T-helper 1 cell treated with Interleukin-12 subunit alpha and Interleukin-12 subunit beta and Interleukin-4 antibody, amounts not matched to agents 30 ng/mL and 1 ng/mL, for 36 hours (primary cell): ENCODE data around the gene LRBA. TPM values are rescaled to one million over a fixed set of nuclear protein-coding genes. Genes with fewer than 3 reads are reported as not detected.
"Not testable (repeated sequence)": the region's sequence is repeated elsewhere in the genome, so short reads cannot be mapped to it uniquely, and the experiment has no call there.

Source experiments
- intact Hi-C: fragments of 100-400 bp; cut with micrococcal nuclease; formaldehyde crosslinking; loops from one replicate; pipeline ENCODE4 v1.15.1; 2024
- total RNA-seq: library from RNA; stranded (reverse); gene quantifications from 2 replicates; pipeline ENCODE4 v1.2.3, GENCODE V29; 2022

LRBA gene
- total RNA-seq, 1 donor from 2014 or later, result 49.3 TPM

DNA sequence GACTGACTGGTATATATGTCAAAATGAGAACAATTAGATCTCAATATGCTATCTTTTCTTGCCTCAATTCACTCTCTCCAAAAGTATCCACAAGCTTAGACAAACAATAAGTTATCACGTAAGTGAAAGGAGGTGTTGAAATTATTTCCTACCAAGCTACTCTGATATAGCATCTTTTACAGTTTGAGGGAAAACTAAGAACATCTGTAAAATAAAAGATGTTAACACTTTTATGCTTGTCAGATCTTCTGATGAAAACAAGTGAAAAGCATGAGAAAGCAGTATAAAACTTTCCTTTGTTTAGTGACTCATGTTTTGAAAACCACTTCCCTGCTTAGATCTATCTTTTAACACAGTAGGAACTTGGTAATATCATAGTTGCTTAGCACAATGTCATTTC, 441.6 kb downstream of the LRBA start:
- intact Hi-C loops, result no loop called here

DNA sequence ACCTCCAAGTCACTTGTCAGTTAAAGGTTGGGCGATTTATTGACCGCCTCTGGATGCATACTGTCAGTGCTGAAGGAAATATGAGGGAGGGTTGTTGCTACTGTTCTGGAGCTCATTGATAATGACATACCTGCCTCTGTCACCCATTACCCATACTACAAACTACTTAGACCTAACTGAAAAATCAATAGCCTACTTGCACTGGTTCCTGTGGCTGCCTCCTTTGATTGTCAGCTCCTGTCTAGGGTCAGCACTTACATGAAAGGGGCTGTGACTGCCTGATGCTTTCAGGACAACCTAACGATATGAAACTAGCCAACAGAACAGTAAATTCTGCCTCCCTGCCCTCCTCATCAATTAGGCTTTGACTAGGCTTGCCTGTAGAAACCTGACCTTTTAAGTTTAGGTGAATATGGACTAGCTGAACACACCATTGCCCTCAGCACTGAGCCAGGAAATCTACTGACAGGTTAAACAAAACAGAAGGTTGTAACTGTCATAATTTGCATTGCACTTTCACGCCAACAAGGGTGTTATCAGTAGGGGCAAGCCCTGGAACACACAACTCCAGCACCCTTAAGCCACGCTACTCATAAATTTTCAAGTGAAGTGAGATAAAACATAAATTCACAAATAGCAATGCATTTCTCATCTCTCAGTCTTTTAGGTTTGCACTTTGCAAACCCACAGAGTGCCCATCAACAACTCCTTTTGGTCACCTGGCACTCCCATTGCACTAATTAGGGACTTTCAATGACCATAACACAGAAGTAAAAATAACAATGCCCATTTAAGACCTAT, 442.2 kb downstream of the LRBA start:
- intact Hi-C loops, result no loop called here

GRCh38 chr4:150570862-150571261, 444.2 kb downstream of the LRBA start:
- intact Hi-C loops, result no loop called here

DNA sequence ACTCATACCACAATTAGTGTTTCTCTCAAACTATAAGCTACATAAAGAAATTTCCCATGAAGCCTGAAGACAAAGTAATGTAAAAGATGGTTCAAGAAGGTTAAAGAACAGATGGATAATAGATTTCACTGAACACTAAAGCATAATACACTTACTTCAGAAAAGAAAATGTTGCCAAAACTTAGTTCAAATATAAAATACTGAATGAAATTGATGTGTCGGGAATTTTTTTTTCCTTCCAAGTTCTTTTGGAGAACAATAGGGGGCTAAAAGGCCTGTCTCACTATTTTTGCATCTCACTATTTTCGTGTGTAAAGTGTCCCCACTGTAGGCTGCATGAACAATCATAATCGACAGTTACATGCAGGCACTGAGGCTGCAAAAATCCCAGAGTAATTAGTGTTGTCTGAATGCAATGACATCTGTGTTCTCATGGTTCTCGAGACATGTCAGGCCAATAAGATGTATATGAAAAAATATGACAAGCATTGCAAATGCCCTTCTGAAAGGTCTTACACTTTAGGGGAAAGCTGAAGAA, 445.0 kb downstream of the LRBA start:
- intact Hi-C loops, result no loop called here

DNA sequence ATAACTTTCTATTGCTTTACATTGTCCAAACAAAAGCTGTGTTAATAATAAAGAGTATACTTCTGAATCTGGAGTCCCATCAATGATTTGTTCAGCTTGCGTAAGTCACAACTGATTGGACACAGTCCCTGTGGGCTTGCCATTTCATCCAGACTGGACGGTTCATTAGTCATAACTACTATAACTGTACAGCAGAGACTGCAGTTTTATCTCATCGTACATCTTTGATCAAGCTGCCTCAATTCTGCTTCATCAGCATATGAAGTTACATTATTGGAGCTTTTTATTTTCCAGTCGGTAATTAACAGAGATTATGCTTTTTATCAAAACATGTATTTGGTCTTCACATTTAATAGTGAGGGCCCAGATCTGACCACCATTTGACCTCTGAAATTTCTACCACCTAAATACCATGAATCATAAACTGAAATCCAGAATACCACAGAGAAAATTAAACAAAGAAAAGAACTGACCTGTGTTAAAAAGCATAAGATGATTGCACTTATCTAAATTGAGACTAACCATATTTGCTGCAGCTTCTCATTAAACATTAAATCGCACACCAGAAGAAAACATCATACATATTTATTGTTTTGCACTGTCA, 445.6 kb downstream of the LRBA start:
- intact Hi-C loops, result no loop called here

GRCh38 chr4:150567070-150567469, 448.0 kb downstream of the LRBA start:
- intact Hi-C loops, result no loop called here

- intact Hi-C loops, result not testable (repeated sequence)
Observed at GRCh38 chr4:150564967-150565366, 450.1 kb downstream of the LRBA start.

DNA sequence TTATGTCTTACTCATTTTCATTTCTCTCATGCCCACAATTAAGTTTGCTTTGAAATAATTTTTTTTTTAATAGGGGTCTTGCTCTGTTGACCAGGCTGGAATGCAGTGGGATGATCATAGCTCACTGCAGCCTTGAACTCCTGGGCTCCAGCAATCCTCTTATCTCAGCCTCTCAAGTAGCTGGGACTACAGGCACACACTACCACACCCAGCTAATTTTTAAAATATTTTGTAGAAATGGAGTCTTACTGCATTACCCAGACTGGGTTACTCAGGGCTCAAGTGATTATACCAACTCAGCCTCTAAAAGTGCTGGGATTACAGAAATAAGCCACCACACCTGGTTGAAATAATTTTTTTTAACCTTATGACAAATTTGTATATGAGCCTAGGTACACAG, 452.3 kb downstream of the LRBA start:
- intact Hi-C loops, result no loop called here

DNA sequence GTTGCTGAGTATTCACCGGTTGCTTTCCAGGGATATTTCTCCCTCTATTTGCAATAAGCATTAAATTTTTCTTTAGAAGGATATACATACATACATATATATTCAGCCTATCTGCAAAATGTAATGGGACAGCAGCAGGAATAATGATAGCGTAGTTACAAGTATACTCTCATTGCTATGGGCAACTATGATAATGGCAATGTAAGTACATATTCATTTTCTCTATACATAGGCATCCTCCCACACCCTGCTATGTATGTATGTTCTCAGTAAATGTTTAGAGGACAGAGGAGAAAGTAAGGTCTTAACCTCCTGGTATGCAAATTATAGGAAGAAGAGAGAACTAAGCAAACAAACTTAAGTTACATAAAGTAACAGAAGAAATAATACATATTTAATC, 452.8 kb downstream of the LRBA start:
- intact Hi-C loops, result no loop called here

- intact Hi-C loops, result no loop called here
Observed at GRCh38 chr4:150561143-150561737, 453.8 kb downstream of the LRBA start.

DNA sequence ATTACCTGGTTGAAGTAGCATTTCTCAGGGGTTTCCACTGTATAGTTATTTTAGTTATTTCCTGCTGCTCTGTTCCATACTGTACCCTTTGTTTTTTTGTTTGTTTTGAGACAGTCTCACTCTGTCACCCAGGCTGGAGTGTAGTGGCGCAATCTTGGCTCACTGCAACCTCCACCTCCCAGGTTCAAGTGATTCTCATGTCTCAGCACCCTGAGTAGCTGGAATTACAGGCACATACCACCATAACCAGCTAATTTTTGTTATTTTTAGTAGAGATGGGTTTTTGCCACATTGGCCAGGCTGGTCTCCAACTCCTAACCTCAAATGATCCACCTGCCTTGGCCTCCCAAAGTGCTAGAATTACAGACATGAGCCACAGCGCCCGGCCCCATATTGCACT, 457.3 kb downstream of the LRBA start:
- intact Hi-C loops, result not testable (repeated sequence)

DNA sequence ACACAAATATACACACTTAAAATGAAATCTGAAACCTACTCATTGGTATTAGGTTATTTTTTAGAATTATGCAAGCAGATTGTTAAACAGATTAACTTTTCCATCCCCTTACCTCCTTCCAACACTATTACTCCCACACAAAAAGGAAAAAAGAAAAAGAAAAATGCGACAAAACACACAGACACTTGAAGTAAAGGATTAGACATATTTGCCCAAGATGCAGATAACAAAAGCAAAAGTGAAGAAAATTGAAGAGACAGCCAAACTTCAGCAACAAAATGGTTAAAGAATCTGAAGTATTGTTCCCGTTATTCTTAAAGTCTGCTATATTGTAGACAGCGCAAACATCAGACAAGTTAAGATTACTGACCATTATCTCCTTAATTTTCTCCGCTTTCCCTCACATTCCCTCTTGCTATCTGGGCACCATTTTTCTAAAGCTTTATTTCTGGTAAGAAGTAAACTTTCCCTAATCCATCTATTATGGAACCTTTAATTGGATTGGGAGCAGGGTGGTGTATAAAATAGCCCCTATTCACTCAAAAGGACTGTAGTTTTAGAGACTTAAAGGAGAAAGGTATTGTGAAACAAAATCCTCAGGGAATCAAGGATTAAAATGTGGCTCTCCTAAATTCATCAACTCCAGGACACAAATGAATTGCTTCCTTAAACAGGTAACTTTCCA, 467.8 kb downstream of the LRBA start:
- intact Hi-C loops, result no loop called here

GRCh38 chr4:150546286-150546685, 468.8 kb downstream of the LRBA start:
- intact Hi-C loops, result no loop called here

GRCh38 chr4:150543042-150543441, 472.0 kb downstream of the LRBA start:
- intact Hi-C loops, result no loop called here

GRCh38 chr4:150541681-150542080, 473.4 kb downstream of the LRBA start:
- intact Hi-C loops, result no loop called here

DNA sequence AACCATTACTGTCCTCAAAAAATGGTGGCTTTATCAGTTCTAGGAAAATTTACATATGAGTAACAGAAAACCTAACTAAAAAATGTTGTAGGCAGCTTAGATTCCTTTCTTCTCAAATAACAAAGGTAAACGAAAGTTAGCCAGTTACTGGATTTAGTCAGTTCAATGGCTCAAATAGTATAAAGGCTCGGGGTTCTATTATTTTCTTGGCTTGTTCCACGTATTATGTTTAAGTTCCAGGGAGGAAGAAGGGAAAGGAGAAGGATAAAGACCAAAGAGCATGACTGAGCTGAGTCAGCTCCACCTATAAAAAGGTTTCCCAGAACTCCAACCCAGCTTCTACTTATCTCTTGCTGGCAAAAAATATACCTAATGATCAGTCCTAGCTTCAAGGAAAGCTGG, 474.1 kb downstream of the LRBA start:
- intact Hi-C loops, result no loop called here

DNA sequence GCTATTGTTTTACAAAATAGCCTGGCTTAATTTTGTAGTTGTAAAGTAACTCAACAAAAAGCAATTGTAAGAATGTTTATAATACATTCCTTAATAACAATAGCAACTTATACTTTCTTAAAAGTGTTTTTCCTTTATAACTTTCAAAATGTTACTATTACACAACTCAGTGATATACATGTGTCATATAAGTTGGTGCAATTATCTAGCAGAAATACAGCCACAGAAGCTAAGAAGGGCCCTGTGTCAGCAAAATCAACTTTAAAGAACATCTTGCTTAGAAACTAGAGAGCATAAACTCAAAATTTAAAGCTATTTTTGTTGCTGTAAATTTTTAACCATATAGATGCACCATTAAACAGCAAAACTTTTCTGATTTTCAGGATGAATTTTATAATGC, 474.5 kb downstream of the LRBA start:
- intact Hi-C loops, result no loop called here

DNA sequence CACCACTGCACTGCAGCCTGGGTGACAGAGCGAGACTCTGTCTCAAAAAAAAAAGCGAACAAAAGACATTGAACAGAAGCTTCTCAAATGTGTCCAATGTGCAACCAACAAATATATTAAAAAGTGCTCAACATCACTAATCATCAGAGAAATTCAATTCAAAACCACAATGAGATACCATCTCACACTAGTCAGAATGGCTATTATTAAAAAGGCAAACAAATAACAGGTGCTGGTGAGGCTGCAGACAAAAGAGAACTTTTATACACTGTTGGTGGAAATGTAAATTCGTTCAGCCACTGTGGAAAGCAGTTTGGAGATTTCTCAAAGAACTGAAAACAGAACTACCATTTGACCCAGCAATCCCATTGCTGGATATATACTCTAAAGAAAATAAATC, 477.2 kb downstream of the LRBA start:
- intact Hi-C loops, result not testable (repeated sequence)

- intact Hi-C loops, result no loop called here
Observed at GRCh38 chr4:150534818-150535217, 480.3 kb downstream of the LRBA start.

GRCh38 chr4:150533673-150534072, 481.4 kb downstream of the LRBA start:
- intact Hi-C loops, result no loop called here

- intact Hi-C loops, result no loop called here
Observed at GRCh38 chr4:150525321-150525868, 489.7 kb downstream of the LRBA start.

DNA sequence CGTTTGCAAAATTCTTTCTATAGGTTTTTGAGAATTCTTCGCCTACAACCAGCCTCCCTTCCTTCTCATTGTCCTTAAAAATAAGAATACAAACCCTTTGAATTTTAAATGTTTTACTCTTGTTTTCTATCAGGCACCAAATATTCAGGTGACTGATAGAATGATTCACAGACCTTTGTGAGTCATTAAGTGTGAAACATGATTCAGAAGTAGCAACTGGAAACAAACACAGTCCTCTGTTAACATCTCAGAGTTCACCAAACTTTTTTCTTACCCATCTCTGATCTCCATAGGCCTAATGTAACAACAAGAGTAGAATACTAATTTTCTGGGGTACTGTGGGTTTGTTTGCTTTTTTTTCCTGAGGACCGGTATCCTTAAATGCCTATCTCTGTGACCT, 496.5 kb downstream of the LRBA start:
- intact Hi-C loops, result no loop called here
